Bronchus fibroblast of lung (primary cell): ENCODE measurements around the gene SRY. TPM values are rescaled to one million over a fixed set of nuclear protein-coding genes. Genes with fewer than 3 reads are reported as not detected.

Experiments
- total RNA-seq: library from RNA; depleted of rRNA; stranded (reverse); fragments of >200 nt; gene quantifications from 2 replicates; pipeline ENCODE4 v1.2.3, GENCODE V29; 2015

Gene SRY
- total RNA-seq = not detected in 2 replicates

GRCh38 chrY:2787600-2787999 lies at the start of gene SRY:
Gene SRY, minus strand, starts transcription at chrY:2787682. Its CDS starts 79 bp downstream, at chrY:2787603.

Other genes starting within 250 kb of the SRY start
- 356 and 397 TPM in 2 replicates for gene RPS4Y1, start 53.9 kb upstream of the SRY start, total RNA-seq
- gene ZFY, start 147.7 kb upstream of the SRY start, total RNA-seq = 6.9 and 11.0 TPM in 2 replicates